NCI-H510A treated with DMSO at 0.1 percent for 48 hours (cell line): ENCODE results near the gene PRDX3.
"Not testable (repeated sequence)": the region's sequence is repeated elsewhere in the genome, so short reads cannot be mapped to it uniquely, and the experiment has no call there.

Experiments
- DNase-seq: peaks from one replicate; lab custom pipeline; 2025; lab: John Stamatoyannopoulos, UW

The PRDX3 gene

GRCh38 chr10:119206603-119207365, 28.2 kb upstream of the PRDX3 start:
- DNase-seq = peak; percentile 52

DNA sequence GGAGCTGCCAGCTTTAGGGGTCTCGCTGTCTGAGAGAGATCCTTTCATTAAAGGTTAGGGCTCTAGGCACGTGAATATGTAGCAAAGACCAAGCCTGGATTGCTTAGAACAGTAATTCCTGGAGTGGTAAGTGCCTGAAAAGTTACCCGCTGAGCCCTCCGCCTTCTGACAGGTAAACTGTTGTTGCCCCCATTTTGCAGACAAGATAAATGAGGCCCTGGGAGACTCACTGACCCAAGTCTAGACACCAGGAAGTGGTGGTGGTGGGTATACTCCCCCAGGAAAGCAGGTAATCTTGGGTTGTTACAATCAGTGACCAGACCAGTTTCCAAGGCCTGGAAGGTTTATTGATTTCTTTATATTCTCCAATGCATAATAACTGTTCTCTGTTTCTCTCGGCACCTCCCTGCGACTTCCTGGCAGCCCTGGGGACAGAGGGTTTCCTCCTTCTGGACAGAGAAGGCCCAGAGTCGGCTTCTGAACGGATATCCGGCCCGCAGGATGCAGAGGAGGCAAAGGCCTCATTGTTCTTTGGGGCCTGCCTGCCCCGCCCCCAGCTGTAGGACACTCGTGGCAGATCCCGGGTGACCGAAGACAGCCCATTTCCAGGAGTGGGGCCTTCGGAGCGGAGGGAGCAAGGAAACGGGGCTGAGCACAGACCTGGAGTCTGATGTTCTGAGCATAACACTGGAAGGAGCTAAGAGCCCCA, 27.4 kb upstream of the PRDX3 start:
- no peak for DNase-seq

DNA sequence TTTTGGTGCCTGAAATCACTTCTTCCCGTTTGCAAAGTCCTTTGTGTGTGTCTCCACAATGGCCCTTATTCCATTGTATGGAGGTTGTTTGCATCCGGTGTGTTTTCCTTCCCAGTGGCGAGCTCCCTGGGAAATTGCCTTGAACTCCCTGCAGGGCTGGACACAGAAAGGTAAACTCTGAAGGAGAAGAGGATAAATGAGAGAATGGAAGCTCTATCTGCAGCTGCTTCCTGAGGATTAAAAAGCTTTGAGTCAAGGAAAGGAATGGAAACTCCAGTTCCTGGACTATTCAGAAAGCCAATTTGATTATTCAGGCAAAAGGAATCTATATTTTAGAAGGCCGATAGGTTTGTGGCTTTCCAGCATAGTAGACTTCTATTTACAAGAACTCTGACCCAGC, 24.4 kb upstream of the PRDX3 start:
- DNase-seq = no peak

- no peak for DNase-seq
Observed at GRCh38 chr10:119201233-119201632, 22.6 kb upstream of the PRDX3 start.

GRCh38 chr10:119199231-119199992, 20.8 kb upstream of the PRDX3 start:
- DNase-seq = peak; percentile 66

GRCh38 chr10:119198438-119198837, 19.8 kb upstream of the PRDX3 start:
- DNase-seq = no peak

GRCh38 chr10:119197921-119198320, 19.3 kb upstream of the PRDX3 start:
- no peak for DNase-seq

DNA sequence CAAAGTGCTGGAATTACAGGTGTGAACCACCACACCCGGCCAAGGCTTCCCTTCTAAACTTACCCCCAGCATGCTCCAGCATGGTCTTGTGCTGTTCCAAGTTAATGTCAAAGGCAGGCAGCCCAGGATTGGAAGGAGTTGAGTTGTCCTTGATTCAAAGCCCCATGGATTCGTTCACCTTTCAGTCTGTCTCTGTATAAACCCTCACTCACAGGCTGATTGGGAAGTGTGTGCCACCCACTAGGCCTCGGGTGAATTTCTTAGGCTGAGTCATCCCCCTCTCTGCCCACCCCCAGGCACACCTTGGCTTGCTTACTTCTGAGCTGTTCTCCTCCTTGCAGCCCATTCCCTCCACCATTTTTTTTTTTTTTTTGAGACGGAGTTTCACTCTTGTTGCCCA, 13.3 kb upstream of the PRDX3 start:
- DNase-seq = no peak

GRCh38 chr10:119190954-119191785, 12.6 kb upstream of the PRDX3 start:
- DNase-seq = no peak

DNA sequence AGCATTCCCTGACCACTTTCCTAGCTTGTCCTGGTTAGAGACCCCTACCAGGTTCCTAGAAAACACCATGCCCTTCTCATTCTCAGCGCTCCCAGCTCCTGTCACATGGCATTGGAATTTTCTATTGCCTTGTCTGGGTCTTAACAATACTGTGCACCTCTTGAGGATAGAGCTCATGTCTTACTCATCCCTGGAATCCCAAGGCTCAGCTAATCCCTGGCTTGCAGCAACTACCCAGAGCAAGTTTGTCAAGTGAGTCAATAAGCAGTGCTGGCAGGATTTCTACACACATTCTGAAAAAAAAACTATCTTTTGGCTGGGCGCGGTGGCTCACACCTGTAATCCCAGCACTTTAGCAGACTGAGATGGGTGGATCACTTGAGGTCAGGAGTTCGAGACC, 11.7 kb upstream of the PRDX3 start:
- DNase-seq = no peak

DNA sequence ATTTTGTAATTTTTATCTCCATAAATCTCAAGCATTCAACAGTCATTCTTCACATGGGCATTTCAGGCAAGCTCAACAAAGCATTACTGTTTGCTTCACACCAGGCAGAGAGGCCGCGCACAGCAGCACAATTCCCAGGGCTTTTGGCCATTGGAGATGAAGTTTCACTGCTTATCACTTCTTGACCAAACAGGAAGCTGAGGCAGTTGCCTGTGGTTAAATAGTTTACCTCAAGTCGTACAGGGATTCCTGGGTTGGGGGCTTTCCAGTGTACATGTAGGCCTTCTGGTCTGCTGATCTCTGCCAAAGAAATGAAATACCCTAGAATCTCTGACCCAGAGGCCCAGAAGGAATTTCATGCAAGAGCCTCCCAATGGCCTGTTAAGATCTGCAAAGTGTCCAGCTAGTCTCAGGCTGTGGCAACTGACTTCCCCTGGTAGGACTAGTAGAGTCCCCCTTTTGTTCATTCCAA, 11.2 kb upstream of the PRDX3 start:
- no peak for DNase-seq

- DNase-seq = no peak
Observed at GRCh38 chr10:119183664-119184412, 5.2 kb upstream of the PRDX3 start.

DNA sequence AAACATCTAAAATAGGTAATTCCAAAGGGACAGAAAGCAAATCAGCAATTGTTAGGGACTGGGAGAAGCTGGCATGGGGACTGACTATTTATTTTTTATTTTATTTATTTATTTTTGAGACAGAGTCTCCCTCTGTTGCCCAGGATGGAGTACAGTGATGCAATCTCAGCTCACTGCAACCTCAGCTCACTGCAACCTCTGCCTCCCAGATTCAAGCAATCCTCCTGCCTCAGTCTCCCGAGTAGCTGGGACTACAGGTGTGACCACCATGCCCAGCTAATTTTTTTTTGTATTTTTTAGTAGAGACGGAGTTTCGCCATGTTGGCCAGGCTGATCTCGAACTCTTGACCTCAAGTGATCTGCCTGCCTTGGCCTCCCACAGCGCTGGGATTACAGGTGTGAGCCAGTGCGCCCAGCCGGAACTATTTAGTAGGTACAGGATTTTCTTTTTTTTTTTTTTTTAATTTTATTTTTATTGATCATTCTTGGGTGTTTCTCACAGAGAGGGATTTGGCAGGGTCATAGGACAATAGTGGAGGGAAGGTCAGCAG, 2.3 kb upstream of the PRDX3 start:
- DNase-seq = not testable (repeated sequence)

GRCh38 chr10:119177708-119178371, 772 bp downstream of the PRDX3 start:
- DNase-seq = peak; percentile 57

DNA sequence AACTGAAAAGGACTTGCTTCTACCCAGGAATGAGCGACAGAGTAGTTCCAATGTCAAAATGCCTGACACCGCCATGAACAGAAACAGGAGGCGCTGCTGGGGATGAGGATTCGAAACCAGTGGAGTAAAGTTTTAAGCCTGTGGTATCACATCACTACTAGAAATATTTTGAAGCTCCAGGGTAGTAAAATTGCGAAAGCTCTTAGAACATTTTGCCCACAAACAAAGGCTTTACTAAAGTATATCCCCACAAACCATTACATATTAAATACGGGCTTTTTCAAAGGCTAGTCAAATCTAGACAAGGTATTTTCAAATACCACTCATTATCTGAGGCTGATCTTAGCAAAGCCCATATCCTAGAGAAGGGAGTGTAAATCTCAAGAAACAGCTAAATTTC, 2.4 kb downstream of the PRDX3 start:
- DNase-seq = no peak

GRCh38 chr10:119174109-119174508, 4.5 kb downstream of the PRDX3 start:
- DNase-seq = no peak

DNA sequence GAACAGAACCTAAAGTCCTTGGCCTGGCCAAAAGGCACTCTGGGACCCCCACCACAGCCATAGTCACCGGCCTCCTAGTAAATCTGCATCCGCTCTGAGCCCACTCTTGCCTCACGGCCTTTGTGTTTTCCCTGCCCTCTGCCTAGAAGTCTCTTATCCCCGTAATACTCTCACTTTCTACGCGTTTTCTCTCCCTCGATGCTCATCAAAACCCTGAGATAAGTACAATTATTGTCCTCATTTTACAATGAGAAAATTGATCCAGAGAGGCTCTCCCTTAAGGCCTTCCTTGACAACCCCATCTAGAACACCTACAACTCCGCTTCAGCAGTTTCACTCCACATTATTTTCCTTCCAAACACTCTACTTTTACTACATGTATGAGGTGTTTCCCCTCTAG, 11.6 kb downstream of the PRDX3 start:
- DNase-seq = no peak

GRCh38 chr10:119166564-119166963, 12.0 kb downstream of the PRDX3 start:
- peak; percentile 5 for DNase-seq

DNA sequence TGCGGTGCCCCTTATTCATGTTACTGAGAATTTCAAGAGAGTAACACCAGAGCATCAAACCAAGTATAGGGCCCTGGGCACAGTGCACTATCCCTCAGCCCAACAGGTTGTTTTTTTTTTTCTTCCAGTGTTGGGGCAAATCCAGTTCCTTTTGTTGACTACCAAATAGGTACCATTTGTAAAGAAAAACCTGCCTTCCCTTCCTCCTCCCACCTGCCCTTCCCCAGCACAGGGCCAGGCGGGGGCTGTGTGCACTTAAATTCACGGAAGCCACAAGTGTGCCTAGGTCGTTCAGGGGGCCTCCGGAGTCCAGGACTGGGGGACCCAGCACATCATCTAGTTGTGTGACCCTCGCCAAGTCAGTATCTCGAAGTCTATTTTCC, 12.5 kb downstream of the PRDX3 start:
- DNase-seq = no peak
